Loucy (cell line): Measurements from ENCODE around the gene OXCT2.

Experiments
- EZH2phosphoT487 ChIP-seq: fragments of 200-600 bp; IDR thresholded peaks from 2 replicates; pipeline ENCODE4 v1.6.1; 2018; ENCODE audit warnings: antibody characterized with exemption, mild to moderate bottlenecking, moderate library complexity, borderline replicate concordance
- TF ChIP-seq, protein P1 (sequence below): fragments of 200-600 bp; sonication (generic); conservative IDR thresholded peaks from 2 replicates; pipeline ENCODE4 v1.5.1; 2014; ENCODE audit warnings: mild to moderate bottlenecking, antibody characterized with exemption, low read length

DNA sequence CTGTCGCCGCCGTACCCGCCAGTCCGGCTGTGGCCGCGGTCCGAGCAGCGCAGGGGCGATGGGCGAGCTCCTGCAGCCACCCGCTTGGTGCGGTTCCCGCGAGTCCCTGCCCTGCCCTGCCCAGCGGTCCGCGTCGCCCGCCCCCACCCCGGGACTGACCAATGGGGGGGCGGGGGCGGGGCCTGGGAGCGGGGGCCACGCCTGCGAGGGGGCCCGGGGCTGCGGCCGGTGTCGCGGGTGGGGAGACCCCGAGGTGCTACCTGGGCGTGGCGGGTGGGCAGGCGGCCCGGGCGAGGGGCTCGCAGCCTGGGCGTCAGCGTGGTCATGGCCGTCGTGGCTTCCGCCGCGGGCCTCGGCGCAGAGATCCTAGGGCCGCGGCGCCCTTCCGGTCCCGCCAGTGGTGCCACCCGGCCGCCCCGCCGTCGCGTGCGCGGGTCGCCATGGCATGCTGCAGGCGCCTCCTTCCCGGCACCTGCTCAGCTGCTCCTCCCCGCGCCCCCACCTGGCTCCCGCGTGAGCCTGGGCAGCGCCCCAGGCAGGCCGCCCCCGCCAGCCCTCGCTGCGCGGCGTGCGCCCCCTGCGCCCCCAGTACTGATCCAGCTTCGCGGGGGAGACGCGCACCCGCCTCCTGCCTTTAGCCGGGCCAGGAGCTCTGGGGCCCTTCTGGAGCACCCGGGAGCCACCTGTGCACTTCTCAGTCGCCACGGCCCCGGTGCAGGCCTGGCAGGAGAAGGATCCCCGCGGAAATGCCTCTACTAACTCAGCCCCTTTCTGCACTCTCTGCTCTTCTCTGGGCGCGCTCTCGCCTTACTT is 17.8 kb upstream of the OXCT2 start, which contains the start of gene BMP8B:
- TF ChIP-seq, protein P1, sequence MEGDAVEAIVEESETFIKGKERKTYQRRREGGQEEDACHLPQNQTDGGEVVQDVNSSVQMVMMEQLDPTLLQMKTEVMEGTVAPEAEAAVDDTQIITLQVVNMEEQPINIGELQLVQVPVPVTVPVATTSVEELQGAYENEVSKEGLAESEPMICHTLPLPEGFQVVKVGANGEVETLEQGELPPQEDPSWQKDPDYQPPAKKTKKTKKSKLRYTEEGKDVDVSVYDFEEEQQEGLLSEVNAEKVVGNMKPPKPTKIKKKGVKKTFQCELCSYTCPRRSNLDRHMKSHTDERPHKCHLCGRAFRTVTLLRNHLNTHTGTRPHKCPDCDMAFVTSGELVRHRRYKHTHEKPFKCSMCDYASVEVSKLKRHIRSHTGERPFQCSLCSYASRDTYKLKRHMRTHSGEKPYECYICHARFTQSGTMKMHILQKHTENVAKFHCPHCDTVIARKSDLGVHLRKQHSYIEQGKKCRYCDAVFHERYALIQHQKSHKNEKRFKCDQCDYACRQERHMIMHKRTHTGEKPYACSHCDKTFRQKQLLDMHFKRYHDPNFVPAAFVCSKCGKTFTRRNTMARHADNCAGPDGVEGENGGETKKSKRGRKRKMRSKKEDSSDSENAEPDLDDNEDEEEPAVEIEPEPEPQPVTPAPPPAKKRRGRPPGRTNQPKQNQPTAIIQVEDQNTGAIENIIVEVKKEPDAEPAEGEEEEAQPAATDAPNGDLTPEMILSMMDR: no peak
- TF ChIP-seq EZH2phosphoT487: no peak
